Heart left ventricle (tissue), 13 donors: ENCODE measurements around the gene ASCC3.
A peak's percentile ranks its signal among the peaks of the same experiment; 100 is the strongest.

ENCODE experiments used
- POLR2A ChIP-seq, 2 donors: fragments of 450-650 bp; IDR thresholded peaks; one replicate each; pipeline ENCODE4 v1.6.1; 2017; ENCODE audit warnings: antibody characterized with exemption in 2 of 2, mild to moderate bottlenecking in 2 of 2, moderate library complexity in 2 of 2
- TF ChIP-seq, protein P1 (sequence below), 12 donors: fragments of 200-600 bp; sonication (generic) in 4 of 12; IDR thresholded peaks; one replicate each; pipeline versions ENCODE4 v1.5.0 to v1.8.0; 2018 to 2022; ENCODE audit warnings: antibody characterized with exemption in 12 of 12, mild to moderate bottlenecking in 5 of 12
- donor health status: ischemic (EF 13 %, LVEDD 7.1; RV severe dilation, severe dysfunction).
- donor health status: DM: no; HTN: yes; CAD: no.
- donor health status: DM: no; HTN: no; CAD: no.
- donor health status: ischemic (EF 25% LVEDD 6.9; RV normal size, moderate dysfunction).
- donor health status: ischemic (EF 25% LVEDD 5.7; RV mildly dilated, moderate dysfunction).
- donor health status: ischemic (EF 35%, LVEDD 5.7; RV mildly dilated, moderate dysfunction).
- donor health status: nonischemic (EF 11% LVEDD 7.7; RV severe dilation, severe dysfunction).
- donor health status: DM: yes; HTN: yes; CAD: no.
- donor health status: PGD.
- donor health status: ischemic (EF 29% LVEDD 5.4; RV normal size, mild dysfunction).
- donor health status: nonischemic (EF 23%, LVEDD 6.1; RV moderate dilation, normal function).

DNA sequence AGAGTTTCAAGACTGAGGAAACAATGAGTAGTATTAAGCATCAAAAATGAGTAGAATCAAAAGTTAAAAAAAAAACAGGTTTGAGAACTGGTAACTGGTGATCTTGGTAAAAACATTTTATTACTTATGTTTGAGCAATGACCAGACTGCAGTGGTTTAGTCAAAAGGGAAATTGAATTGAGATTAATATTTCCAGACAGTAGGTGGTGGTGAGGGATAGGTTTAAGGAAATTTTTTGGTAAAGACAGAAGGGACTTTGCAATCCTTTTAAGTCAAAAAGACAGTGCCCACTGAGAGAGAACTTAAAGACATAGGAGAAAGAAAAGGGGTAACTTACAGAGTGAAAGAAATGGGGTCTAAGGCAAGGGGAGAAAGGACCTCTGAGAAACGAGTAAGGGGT lies 156.9 kb downstream of the ASCC3 start:
- TF ChIP-seq, protein P1, sequence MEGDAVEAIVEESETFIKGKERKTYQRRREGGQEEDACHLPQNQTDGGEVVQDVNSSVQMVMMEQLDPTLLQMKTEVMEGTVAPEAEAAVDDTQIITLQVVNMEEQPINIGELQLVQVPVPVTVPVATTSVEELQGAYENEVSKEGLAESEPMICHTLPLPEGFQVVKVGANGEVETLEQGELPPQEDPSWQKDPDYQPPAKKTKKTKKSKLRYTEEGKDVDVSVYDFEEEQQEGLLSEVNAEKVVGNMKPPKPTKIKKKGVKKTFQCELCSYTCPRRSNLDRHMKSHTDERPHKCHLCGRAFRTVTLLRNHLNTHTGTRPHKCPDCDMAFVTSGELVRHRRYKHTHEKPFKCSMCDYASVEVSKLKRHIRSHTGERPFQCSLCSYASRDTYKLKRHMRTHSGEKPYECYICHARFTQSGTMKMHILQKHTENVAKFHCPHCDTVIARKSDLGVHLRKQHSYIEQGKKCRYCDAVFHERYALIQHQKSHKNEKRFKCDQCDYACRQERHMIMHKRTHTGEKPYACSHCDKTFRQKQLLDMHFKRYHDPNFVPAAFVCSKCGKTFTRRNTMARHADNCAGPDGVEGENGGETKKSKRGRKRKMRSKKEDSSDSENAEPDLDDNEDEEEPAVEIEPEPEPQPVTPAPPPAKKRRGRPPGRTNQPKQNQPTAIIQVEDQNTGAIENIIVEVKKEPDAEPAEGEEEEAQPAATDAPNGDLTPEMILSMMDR (IDR thresholded peaks at IDR 0.05) = peak in 1 of 12 donors; percentile 6
- no peak for TF ChIP-seq POLR2A (IDR thresholded peaks at IDR 0.05)
